GM12878 (cell line): ENCODE data around the gene OPRL1.

Experiments used
- BRCA1 ChIP-seq: IDR thresholded peaks from 2 replicates; pipeline ENCODE4 v1.6.1; 2011; ENCODE audit warnings: low read depth, low read length, improper control_type of control experiment
- CEBPB ChIP-seq, 2 experiments: fragments of 150-350 bp in 1 of 2; IDR thresholded peaks; 2 replicates each; pipeline ENCODE4 v1.6.1; 2012 to 2014; ENCODE audit warnings: low read depth in 2 of 2, low read length in 2 of 2, borderline replicate concordance in 1 of 2, inconsistent platforms in 1 of 2
- CTCF ChIP-seq, 3 experiments: IDR thresholded peaks in 2 of 3; conservative IDR thresholded peaks in 1 of 3; 2 replicates each; pipeline ENCODE4 v1.5.1; 2011; ENCODE audit warnings: low read depth in 3 of 3, low read length in 3 of 3, mild to moderate bottlenecking in 3 of 3, control low read depth in 2 of 3, moderate library complexity in 2 of 3, inconsistent platforms in 1 of 3, mixed read lengths in 1 of 3; ENCODE audit not compliant: control insufficient read depth in 2 of 3, insufficient read depth in 1 of 3; ENCODE audit errors: extremely low read depth in 1 of 3
- MXI1 ChIP-seq: fragments of 150-350 bp; IDR thresholded peaks from 2 replicates; pipeline ENCODE4 v1.6.1; 2011; ENCODE audit warnings: low read depth, mild to moderate bottlenecking, inconsistent platforms, low read length, improper control_type of control experiment
- ZBTB33 ChIP-seq: fragments of 450-650 bp; IDR thresholded peaks from 2 replicates; pipeline ENCODE4 v1.6.1; 2017; ENCODE audit warnings: mild to moderate bottlenecking
- TF ChIP-seq, protein P1 (sequence below): IDR thresholded peaks from 2 replicates; pipeline ENCODE4 v1.6.1; 2012; ENCODE audit warnings: mild to moderate bottlenecking, low read depth, low read length

- TF ChIP-seq MXI1 = no peak
- no peak for TF ChIP-seq ZBTB33
- TF ChIP-seq CTCF (IDR thresholded peaks at IDR 0.05 in 2 of 3, conservative IDR thresholded peaks at IDR 0.05 in 1 of 3; ENCODE audit: control insufficient read depth in 2 of 3, extremely low read depth in 1 of 3, insufficient read depth in 1 of 3, low read depth in 3 of 3, low read length in 3 of 3) = no peak
- TF ChIP-seq CEBPB (IDR thresholded peaks at IDR 0.05; ENCODE audit: borderline replicate concordance in 1 of 2, low read depth in 2 of 2, low read length in 2 of 2) = no peak
- no peak for TF ChIP-seq BRCA1
- TF ChIP-seq, protein P1, sequence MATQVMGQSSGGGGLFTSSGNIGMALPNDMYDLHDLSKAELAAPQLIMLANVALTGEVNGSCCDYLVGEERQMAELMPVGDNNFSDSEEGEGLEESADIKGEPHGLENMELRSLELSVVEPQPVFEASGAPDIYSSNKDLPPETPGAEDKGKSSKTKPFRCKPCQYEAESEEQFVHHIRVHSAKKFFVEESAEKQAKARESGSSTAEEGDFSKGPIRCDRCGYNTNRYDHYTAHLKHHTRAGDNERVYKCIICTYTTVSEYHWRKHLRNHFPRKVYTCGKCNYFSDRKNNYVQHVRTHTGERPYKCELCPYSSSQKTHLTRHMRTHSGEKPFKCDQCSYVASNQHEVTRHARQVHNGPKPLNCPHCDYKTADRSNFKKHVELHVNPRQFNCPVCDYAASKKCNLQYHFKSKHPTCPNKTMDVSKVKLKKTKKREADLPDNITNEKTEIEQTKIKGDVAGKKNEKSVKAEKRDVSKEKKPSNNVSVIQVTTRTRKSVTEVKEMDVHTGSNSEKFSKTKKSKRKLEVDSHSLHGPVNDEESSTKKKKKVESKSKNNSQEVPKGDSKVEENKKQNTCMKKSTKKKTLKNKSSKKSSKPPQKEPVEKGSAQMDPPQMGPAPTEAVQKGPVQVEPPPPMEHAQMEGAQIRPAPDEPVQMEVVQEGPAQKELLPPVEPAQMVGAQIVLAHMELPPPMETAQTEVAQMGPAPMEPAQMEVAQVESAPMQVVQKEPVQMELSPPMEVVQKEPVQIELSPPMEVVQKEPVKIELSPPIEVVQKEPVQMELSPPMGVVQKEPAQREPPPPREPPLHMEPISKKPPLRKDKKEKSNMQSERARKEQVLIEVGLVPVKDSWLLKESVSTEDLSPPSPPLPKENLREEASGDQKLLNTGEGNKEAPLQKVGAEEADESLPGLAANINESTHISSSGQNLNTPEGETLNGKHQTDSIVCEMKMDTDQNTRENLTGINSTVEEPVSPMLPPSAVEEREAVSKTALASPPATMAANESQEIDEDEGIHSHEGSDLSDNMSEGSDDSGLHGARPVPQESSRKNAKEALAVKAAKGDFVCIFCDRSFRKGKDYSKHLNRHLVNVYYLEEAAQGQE = no peak
These were observed 50.4 kb downstream of the OPRL1 start for GRCh38 chr20:64130271-64130670.
